ENCODE measurements around the gene SERPINA6.

Gene SERPINA6

GRCh38 chr14:94295360-94296180 is 27.6 kb downstream of the SERPINA6 start:
- Histone ChIP-seq H3K4me2 (ENCODE audit: low read length) (no peak overlapping the region), H2AFZ (ENCODE audit: low read depth, low read length) (no peak overlapping the region), H3K4me1 (ENCODE audit: low read length) (peaks cover 5% of the 10 kb centered on the region; the same call in 1 of the 2 replicates), H3K79me2 (ENCODE audit: low read length) (no peaks in the 10 kb centered on the region), H3K9ac (ENCODE audit: low read length) (no peak overlapping the region), H4K20me1 (ENCODE audit: insufficient read depth, low read length) (no peaks in the 10 kb centered on the region), H3K36me3 (replicated peaks; ENCODE audit: low read depth, low read length) (peaks cover 7% of the 10 kb centered on the region), H3K9me3 (ENCODE audit: insufficient read depth, low read length) (peaks cover 8% of the 10 kb centered on the region; the same call in 1 of the 2 replicates), H3K27me3 (ENCODE audit: low read depth, low read length) (no peaks in the 10 kb centered on the region), H3K27ac (ENCODE audit: low read length) (no peak overlapping the region), H3K4me3 (ENCODE audit: low read length) (no peak overlapping the region)
- TF ChIP-seq EZH2phosphoT487 (IDR thresholded peaks at IDR 0.05; ENCODE audit: low read depth): no peak

- Histone ChIP-seq H3K9ac (ENCODE audit: low read length) (no peak overlapping the region), H3K27ac (ENCODE audit: low read length) (no peak overlapping the region), H3K4me1 (ENCODE audit: low read length) (peaks cover 5% of the 10 kb centered on the region; the same call in 1 of the 2 replicates), H3K27me3 (ENCODE audit: low read depth, low read length) (no peaks in the 10 kb centered on the region), H3K36me3 (replicated peaks; ENCODE audit: low read depth, low read length) (peaks cover 7% of the 10 kb centered on the region), H3K9me3 (ENCODE audit: insufficient read depth, low read length) (peaks cover 8% of the 10 kb centered on the region; the same call in 1 of the 2 replicates), H3K79me2 (ENCODE audit: low read length) (no peaks in the 10 kb centered on the region), H4K20me1 (ENCODE audit: insufficient read depth, low read length) (no peaks in the 10 kb centered on the region), H2AFZ (ENCODE audit: low read depth, low read length) (no peak overlapping the region), H3K4me2 (ENCODE audit: low read length) (no peak overlapping the region), H3K4me3 (ENCODE audit: low read length) (no peak overlapping the region)
- TF ChIP-seq CTCF (IDR thresholded peaks at IDR 0.05; ENCODE audit: low read depth, low read length): no peak
- no peak for TF ChIP-seq EZH2phosphoT487 (IDR thresholded peaks at IDR 0.05; ENCODE audit: low read depth)
Observed at GRCh38 chr14:94293578-94293924, 29.6 kb downstream of the SERPINA6 start.

GRCh38 chr14:94292872-94293577 is 30.1 kb downstream of the SERPINA6 start, which contains the start of gene SERPINA10:
Gene SERPINA10, minus strand, starts transcription at chr14:94293268. Its CDS starts 2,675 bp downstream, at chr14:94290593.
- no peak within 1 kb of the TSS for H3K9ac ChIP-seq (ENCODE audit: low read length)
- no peaks in the 10 kb centered on the region for H3K27me3 ChIP-seq (ENCODE audit: low read depth, low read length)
- H3K27ac ChIP-seq (ENCODE audit: low read length): no peak within 1 kb of the TSS
- H3K9me3 ChIP-seq (ENCODE audit: insufficient read depth, low read length): peaks cover 8% of the 10 kb centered on the region; the same call in 1 of the 2 replicates
- H2AFZ ChIP-seq (ENCODE audit: low read depth, low read length): no peak within 1 kb of the TSS
- no peak within 1 kb of the TSS for H3K4me3 ChIP-seq (ENCODE audit: low read length)
- peaks cover 7% of the 10 kb centered on the region for H3K36me3 ChIP-seq (replicated peaks; ENCODE audit: low read depth, low read length)
- TF ChIP-seq EZH2phosphoT487 (IDR thresholded peaks at IDR 0.05; ENCODE audit: low read depth): no peak
- no peak for TF ChIP-seq CTCF (IDR thresholded peaks at IDR 0.05; ENCODE audit: low read depth, low read length)
- H4K20me1 ChIP-seq (ENCODE audit: insufficient read depth, low read length): no peaks in the 10 kb centered on the region
- H3K79me2 ChIP-seq (ENCODE audit: low read length): no peaks in the 10 kb centered on the region
- H3K4me1 ChIP-seq (ENCODE audit: low read length): peaks cover 5% of the 10 kb centered on the region; the same call in 1 of the 2 replicates
- no peak within 1 kb of the TSS for H3K4me2 ChIP-seq (ENCODE audit: low read length)

GRCh38 chr14:94292526-94292871 is 30.6 kb downstream of the SERPINA6 start:
- no peak overlapping the region for H3K4me2 ChIP-seq (ENCODE audit: low read length)
- H3K79me2 ChIP-seq (ENCODE audit: low read length): no peaks in the 10 kb centered on the region
- no peak overlapping the region for H3K9ac ChIP-seq (ENCODE audit: low read length)
- TF ChIP-seq EZH2phosphoT487 (IDR thresholded peaks at IDR 0.05; ENCODE audit: low read depth): no peak
- no peak for TF ChIP-seq CTCF (IDR thresholded peaks at IDR 0.05; ENCODE audit: low read depth, low read length)
- H3K27ac ChIP-seq (ENCODE audit: low read length): no peak overlapping the region
- H3K27me3 ChIP-seq (ENCODE audit: low read depth, low read length): no peaks in the 10 kb centered on the region
- peaks cover 8% of the 10 kb centered on the region; the same call in 1 of the 2 replicates for H3K9me3 ChIP-seq (ENCODE audit: insufficient read depth, low read length)
- H2AFZ ChIP-seq (ENCODE audit: low read depth, low read length): no peak overlapping the region
- H3K4me1 ChIP-seq (ENCODE audit: low read length): peaks cover 5% of the 10 kb centered on the region; the same call in 1 of the 2 replicates
- H3K36me3 ChIP-seq (replicated peaks; ENCODE audit: low read depth, low read length): peaks cover 7% of the 10 kb centered on the region
- H4K20me1 ChIP-seq (ENCODE audit: insufficient read depth, low read length): no peaks in the 10 kb centered on the region
- no peak overlapping the region for H3K4me3 ChIP-seq (ENCODE audit: low read length)

Data from OCI-LY3 (cell line).